GM12878 (cell line): ENCODE data around the gene TMEM89. TPM values are rescaled to one million over a fixed set of nuclear protein-coding genes. Genes with fewer than 3 reads are reported as not detected.

Source experiments
- ATAC-seq: fragments of 200-7000 bp; cut with Tn5 transposase; 3 replicates; pipeline ENCODE4 v1.9.1; 2020; ENCODE audit warnings: mild to moderate bottlenecking, moderate library complexity
- BruUV-seq: library from RNA; stranded (reverse); fragments of 400-500 nt; replicated peaks from 2 replicates; lab custom pipeline; 2021; lab: Mats Ljungman, UMichigan
- CTCF ChIA-PET: fragments of 300-600 bp; sonication (Branson Sonifier 250); formaldehyde crosslinking; extraction: SDS; loops from one replicate; lab custom pipeline; 2021; ENCODE audit warnings: inconsistent platforms; lab: Yijun Ruan, JAX
- POLR2A ChIA-PET: fragments of 350-600 bp; formaldehyde crosslinking; extraction: SDS; loops from one replicate; lab custom pipeline; 2021; ENCODE audit warnings: inconsistent platforms; lab: Charles Lee
- RAD21 ChIA-PET: fragments of 300-600 bp; sonication (Branson Sonifier 250); formaldehyde crosslinking; loops from one replicate; lab custom pipeline; 2023; ENCODE audit warnings: antibody characterized with exemption; ENCODE audit not compliant: unreplicated experiment; lab: Charles Lee
- SMC1A ChIA-PET: fragments of 300-600 bp; sonication (Branson Sonifier 250); formaldehyde crosslinking; loops from one replicate; lab custom pipeline; 2023; ENCODE audit not compliant: unreplicated experiment, uncharacterized antibody; lab: Charles Lee
- DNase-seq: peaks from one replicate; pipeline ENCODE4 v3.0.0-alpha.2; 2011; ENCODE audit warnings: low read depth, low spot score
- FAIRE-seq: peaks from 3 replicates; lab custom pipeline; 2011; peaks lifted over from hg19 to GRCh38; lab: Jason Lieb, UNC
- H2AFZ ChIP-seq: 2 replicates; pipeline ENCODE4 v1.6.0; 2011; ENCODE audit warnings: low read depth, low read length, control low read depth; ENCODE audit not compliant: control insufficient read depth
- H3K27ac ChIP-seq: 2 replicates; pipeline ENCODE4 v1.5.1; 2011; ENCODE audit warnings: control low read depth; ENCODE audit not compliant: control insufficient read depth, insufficient read depth
- H3K27me3 ChIP-seq, 2 experiments: replicated peaks in 1 of 2; 2 replicates each; pipeline versions ENCODE4 v1.6.0 to v1.6.1; 2011; ENCODE audit warnings: low read length in 1 of 2; ENCODE audit not compliant: control insufficient read depth in 2 of 2, insufficient read depth in 2 of 2
- H3K36me3 ChIP-seq, 2 experiments: 2 replicates each; pipeline ENCODE4 v1.5.1; 2011; ENCODE audit warnings: low read length in 1 of 2; ENCODE audit not compliant: control insufficient read depth in 2 of 2, insufficient read depth in 2 of 2
- H3K4me1 ChIP-seq: 2 replicates; pipeline ENCODE4 v1.6.1; 2011; ENCODE audit warnings: mild to moderate bottlenecking, low read length, moderate library complexity, mixed read lengths; ENCODE audit not compliant: control insufficient read depth, insufficient read depth
- H3K4me2 ChIP-seq: 2 replicates; pipeline ENCODE4 v1.6.0; 2011; ENCODE audit warnings: control low read depth; ENCODE audit not compliant: control insufficient read depth, insufficient read depth
- H3K4me3 ChIP-seq: fragments of 200-600 bp; sonication (generic); 2 replicates; pipeline ENCODE4 v1.5.1; 2016
- H3K79me2 ChIP-seq: 2 replicates; pipeline ENCODE4 v1.6.0; 2011; ENCODE audit warnings: low read length; ENCODE audit not compliant: control insufficient read depth, insufficient read depth
- H3K9ac ChIP-seq: 2 replicates; pipeline ENCODE4 v1.8.0; 2011; ENCODE audit warnings: low read length, control low read depth, mixed read lengths; ENCODE audit not compliant: control insufficient read depth, insufficient read depth
- H3K9me3 ChIP-seq: replicated peaks from 3 replicates; pipeline ENCODE4 v1.5.1; 2011; ENCODE audit warnings: mild to moderate bottlenecking, low read length; ENCODE audit not compliant: control insufficient read depth, insufficient read depth
- H4K20me1 ChIP-seq: 2 replicates; pipeline ENCODE4 v1.6.0; 2011; ENCODE audit not compliant: control insufficient read depth, insufficient read depth
- CHD4 ChIP-seq: fragments of 200-600 bp; sonication (generic); IDR thresholded peaks from 2 replicates; pipeline ENCODE4 v1.6.1; 2016; ENCODE audit warnings: mild to moderate bottlenecking
- EP300 ChIP-seq, 2 experiments: fragments of 150-350 bp in 1 of 2; IDR thresholded peaks; 2 replicates each; pipeline ENCODE4 v1.6.1; 2011 to 2012; ENCODE audit warnings: low read depth in 2 of 2, low read length in 2 of 2, borderline replicate concordance in 1 of 2, improper control_type of control experiment in 1 of 2, inconsistent platforms in 1 of 2; ENCODE audit not compliant: control insufficient read depth in 1 of 2
- GABPA ChIP-seq: IDR thresholded peaks from 2 replicates; pipeline ENCODE4 v1.6.1; 2014; ENCODE audit warnings: antibody characterized with exemption, low read depth, mild to moderate bottlenecking, inconsistent platforms
- GATAD2B ChIP-seq: fragments of 450-650 bp; conservative IDR thresholded peaks from 2 replicates; pipeline ENCODE4 v1.6.1; 2017; ENCODE audit warnings: low read depth, mild to moderate bottlenecking, moderate library complexity
- JUNB ChIP-seq: IDR thresholded peaks from 2 replicates; pipeline ENCODE4 v1.6.1; 2016; ENCODE audit warnings: antibody characterized with exemption, mild to moderate bottlenecking
- MEF2A ChIP-seq: IDR thresholded peaks from 2 replicates; pipeline ENCODE4 v1.6.1; 2011; ENCODE audit warnings: low read depth, mild to moderate bottlenecking, low read length, moderate library complexity; ENCODE audit not compliant: insufficient read depth
- MTA2 ChIP-seq: fragments of 450-650 bp; IDR thresholded peaks from 2 replicates; pipeline ENCODE4 v1.6.1; 2016; ENCODE audit warnings: low read depth, mild to moderate bottlenecking, moderate library complexity
- NFIC ChIP-seq: IDR thresholded peaks from 2 replicates; pipeline ENCODE4 v1.6.1; 2012; ENCODE audit warnings: low read depth, mild to moderate bottlenecking, inconsistent platforms, low read length, moderate library complexity
- NR2C1 ChIP-seq: fragments of 450-650 bp; IDR thresholded peaks from 2 replicates; pipeline ENCODE4 v1.6.1; 2017; ENCODE audit warnings: antibody characterized with exemption, mild to moderate bottlenecking, moderate library complexity
- ZNF384 ChIP-seq: IDR thresholded peaks from 2 replicates; pipeline ENCODE4 v1.6.1; 2012; ENCODE audit warnings: low read depth, mild to moderate bottlenecking, low read length, improper control_type of control experiment, borderline replicate concordance
- WGBS: methylation state at CpG from one replicate; pipeline ENCODE4 v1.1.6; 2016; ENCODE audit warnings: low lambda C conversion rate; ENCODE audit not compliant: insufficient replicate concordance, insufficient coverage; ENCODE audit errors: missing lambda C conversion rate; 5-methylcytosine and 5-hydroxymethylcytosine counted together
- in situ Hi-C: fragments of 300-500 bp; cut with MboI; formaldehyde crosslinking; loops from 9 replicates; pipeline ENCODE4 v1.14.3; 2018; ENCODE audit warnings: mixed read lengths
- intact Hi-C: fragments of 100-400 bp; cut with micrococcal nuclease; formaldehyde crosslinking; loops from one replicate; pipeline ENCODE4 v1.14.2; 2022; ENCODE audit not compliant: unreplicated experiment
- polyA plus RNA-seq, 11 experiments: library from polyadenylated mRNA; depleted of rRNA in 4 of 11; unstranded in 6 of 11; stranded (reverse) in 5 of 11; fragments of >200 nt; fragmentation: Nextera tagmentation in 4 of 11; fragmentation: Illumina TruSeq in 1 of 11; extraction: Ambion mirVana in 4 of 11; extraction: Trizol in 1 of 11; gene quantifications; 1 replicate in 1 of 11; 2 replicates in 10 of 11; pipeline versions ENCODE4 v1.2.1 to v1.2.3, GENCODE V29; 2011 to 2016; ENCODE audit warnings: inconsistent platforms in 2 of 11, missing spikeins in 2 of 11, low read depth in 1 of 11
- total RNA-seq, 4 experiments: library from RNA; depleted of rRNA in 3 of 4; stranded (reverse); fragments of >200 nt in 3 of 4; fragmentation: Illumina TruSeq in 1 of 4; extraction: Trizol in 1 of 4; gene quantifications; 2 replicates each; pipeline versions ENCODE4 v1.2.1 to v1.2.3, GENCODE V29; 2013 to 2021
- TF ChIP-seq, protein P1 (sequence below): fragments of 450-650 bp; IDR thresholded peaks from 2 replicates; pipeline ENCODE4 v1.6.1; 2016; ENCODE audit warnings: mild to moderate bottlenecking

TMEM89 gene
- total and polyA plus RNA-seq, 10 of the 15 experiments (the other 5 are each of a cell fraction or from before 2014, with no cell fraction given) = not detected

DNA sequence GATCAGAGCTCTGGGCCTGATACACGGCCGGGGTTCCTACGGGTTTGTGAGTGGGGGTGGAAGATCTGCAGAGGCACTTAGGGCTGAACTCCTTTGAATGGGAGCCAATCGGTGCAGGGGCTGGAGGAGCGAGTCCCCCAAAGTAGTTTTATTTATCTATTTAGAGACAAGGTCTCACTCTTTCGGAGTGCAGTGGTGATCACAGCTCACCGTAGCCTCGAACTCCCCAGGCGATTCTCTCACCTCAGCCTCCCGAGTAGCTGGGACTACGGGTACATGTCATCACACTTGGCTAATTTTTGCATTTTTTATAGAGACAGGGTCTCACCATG is 42.7 kb upstream of the TMEM89 start:
- no peak for TF ChIP-seq GATAD2B
- 0 out of 2 replicates have a peak, but pooled peaks have one; percentile 5 for TF ChIP-seq JUNB
- ChIA-PET SMC1A (interaction anchor here (0.5 kb wide), 1 partner anchor 10 kb away, joined by 3 read pairs; no protein-coding TSS in a partner anchor), POLR2A (interaction anchor here (1.3 kb wide), 1 partner anchor 108 kb away, joined by 3 read pairs; the partner anchor contains the start of gene PFKFB4), CTCF (interaction anchor here (0.5 to 2.2 kb wide), 5 partner anchors 13 to 137 kb away, joined by 3 to 6 read pairs (median 3); no protein-coding TSS in a partner anchor), RAD21 (no interaction called here)
- peaks cover 9% of the 10 kb centered on the region for H3K4me1 ChIP-seq
- WGBS = 27% methylated on average over 11 of the region's 11 CpGs
- H3K4me2 ChIP-seq = no peak overlapping the region
- FAIRE-seq (no peak), DNase-seq (no peak), ATAC-seq (no peak)
- no TSS peak for BruUV-seq
- intact Hi-C loops = no loop called here
- no peaks in the 10 kb centered on the region for H4K20me1 ChIP-seq
- no peak overlapping the region for H3K4me3 ChIP-seq
- H3K9me3 ChIP-seq = no peaks in the 10 kb centered on the region; the same call in 1 of the 3 replicates
- H3K27me3 ChIP-seq = peaks cover 0 to 3% of the 10 kb centered on the region in 2 experiments; a peak in 1 of 4 replicates
- H3K79me2 ChIP-seq = no peaks in the 10 kb centered on the region
- no peaks in the 10 kb centered on the region for H3K36me3 ChIP-seq
- no peak overlapping the region for H3K27ac ChIP-seq
- in situ Hi-C loops = no loop called here
- no peak overlapping the region for H2AFZ ChIP-seq
- no peak overlapping the region for H3K9ac ChIP-seq

DNA sequence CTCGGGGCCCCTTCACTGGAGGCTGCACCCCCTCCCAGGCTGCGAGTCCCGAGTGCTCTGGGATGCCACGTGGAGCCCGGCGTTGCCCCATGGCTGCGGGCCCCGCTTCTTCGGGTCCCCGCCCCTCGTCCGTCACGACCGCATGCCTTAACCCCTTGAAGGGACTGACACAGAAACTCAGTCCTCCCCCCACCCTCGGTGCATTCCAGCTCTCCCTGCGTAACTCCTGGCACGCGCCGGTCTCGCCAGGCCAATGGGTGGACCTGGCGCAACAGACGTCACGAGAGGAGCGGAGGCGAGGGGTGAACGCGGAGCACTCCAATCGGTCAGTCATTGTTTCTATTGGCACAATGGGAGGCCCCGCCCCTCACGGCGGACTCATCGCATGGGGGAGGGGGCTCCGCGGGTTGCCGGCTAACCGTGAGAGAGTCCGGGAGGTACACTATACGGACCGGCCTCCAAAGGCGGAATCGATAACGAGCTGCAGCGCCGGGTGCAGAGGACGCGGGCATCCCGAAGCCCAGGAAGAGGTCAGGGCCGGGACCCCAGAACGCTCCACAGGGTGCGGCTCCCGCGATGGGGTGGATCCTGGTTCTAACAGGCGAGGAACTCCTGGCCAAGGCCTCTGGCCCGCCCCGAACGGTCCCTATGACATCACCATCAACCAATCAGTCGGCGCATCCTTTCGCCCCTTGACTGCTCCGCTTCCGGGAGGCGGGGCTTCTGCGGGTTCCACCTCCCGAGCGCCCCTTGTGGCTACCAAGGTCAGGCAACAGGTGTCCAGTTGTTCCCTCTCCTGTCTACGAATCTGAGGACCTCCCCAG is 42.1 kb upstream of the TMEM89 start:
- TSS peak; percentile 74 for BruUV-seq
- H3K4me1 ChIP-seq = peaks cover 9% of the 10 kb centered on the region
- no peaks in the 10 kb centered on the region for H3K36me3 ChIP-seq
- FAIRE-seq = peak; percentile 97
- H3K27me3 ChIP-seq = peaks cover 0 to 3% of the 10 kb centered on the region in 2 experiments; a peak in 1 of 4 replicates
- H4K20me1 ChIP-seq = no peaks in the 10 kb centered on the region
- H2AFZ ChIP-seq = peak overlapping the region; percentile 88
- intact Hi-C loops (loop anchor here (2.0 kb wide), 1 partner anchor 29 kb away; the partner anchor contains the start of gene SLC26A6), in situ Hi-C loops (no loop called here)
- H3K4me2 ChIP-seq = peak overlapping the region; percentile 99
- ChIA-PET SMC1A (interaction anchor here (0.5 to 1.4 kb wide), 3 partner anchors 9 to 106 kb away, joined by 3 to 4 read pairs (median 4); no protein-coding TSS in a partner anchor), CTCF (interaction anchor here (0.5 to 2.2 kb wide), 10 partner anchors 14 to 160 kb away, joined by 3 to 10 read pairs (median 3); partner anchors contain the start of genes SHISA5 and SLC26A6), RAD21 (interaction anchor here (0.6 to 1.1 kb wide), 2 partner anchors 28 to 223 kb away, joined by 3 read pairs; partner anchors contain the start of genes CCDC51, SLC26A6 and TMA7), POLR2A (interaction anchor here (0.6 to 1.3 kb wide), 3 partner anchors 107 to 430 kb away, joined by 3 read pairs; partner anchors contain the start of genes PFKFB4 and QRICH1)
- H3K9me3 ChIP-seq = no peaks in the 10 kb centered on the region; the same call in 1 of the 3 replicates
- peak overlapping the region; percentile 46; the same call in 1 of the 2 replicates for H3K27ac ChIP-seq
- ATAC-seq = peak; percentile 94
- WGBS = 1% methylated on average over 55 of the region's 66 CpGs
- DNase-seq = peak; percentile 89
- H3K79me2 ChIP-seq = no peaks in the 10 kb centered on the region
- H3K9ac ChIP-seq = peak overlapping the region; percentile 56
- H3K4me3 ChIP-seq = peak overlapping the region; percentile 74
- no peak for TF ChIP-seq NR2C1
- no peak for TF ChIP-seq EP300 (IDR thresholded peaks at IDR 0.05; ENCODE audit: borderline replicate concordance in 1 of 2, control insufficient read depth in 1 of 2, low read depth in 2 of 2, low read length in 2 of 2)
- TF ChIP-seq NFIC = no peak
- TF ChIP-seq ZNF384 = no peak
- TF ChIP-seq, protein P1, sequence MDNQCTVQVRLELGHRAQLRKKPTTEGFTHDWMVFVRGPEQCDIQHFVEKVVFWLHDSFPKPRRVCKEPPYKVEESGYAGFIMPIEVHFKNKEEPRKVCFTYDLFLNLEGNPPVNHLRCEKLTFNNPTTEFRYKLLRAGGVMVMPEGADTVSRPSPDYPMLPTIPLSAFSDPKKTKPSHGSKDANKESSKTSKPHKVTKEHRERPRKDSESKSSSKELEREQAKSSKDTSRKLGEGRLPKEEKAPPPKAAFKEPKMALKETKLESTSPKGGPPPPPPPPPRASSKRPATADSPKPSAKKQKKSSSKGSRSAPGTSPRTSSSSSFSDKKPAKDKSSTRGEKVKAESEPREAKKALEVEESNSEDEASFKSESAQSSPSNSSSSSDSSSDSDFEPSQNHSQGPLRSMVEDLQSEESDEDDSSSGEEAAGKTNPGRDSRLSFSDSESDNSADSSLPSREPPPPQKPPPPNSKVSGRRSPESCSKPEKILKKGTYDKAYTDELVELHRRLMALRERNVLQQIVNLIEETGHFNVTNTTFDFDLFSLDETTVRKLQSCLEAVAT = 0 out of 2 replicates have a peak, but pooled peaks have one; percentile 32
- no peak for TF ChIP-seq CHD4
- no peak for TF ChIP-seq GABPA
- TF ChIP-seq MEF2A = no peak
- no peak for TF ChIP-seq MTA2
